ENCODE measurements around the gene WFDC5. TPM values are rescaled to one million over a fixed set of nuclear protein-coding genes. Genes with fewer than 3 reads are reported as not detected.

WFDC5 gene
- total and polyA plus RNA-seq, 2 donors: 0.52 to 6.1 TPM

- H3K9me3 ChIP-seq (ENCODE audit: control insufficient read depth in 2 of 2, insufficient read depth in 1 of 2, low read length in 1 of 2): no peaks in the 10 kb centered on the region
- WGBS: 93% methylated on average over 2 of the region's 2 CpGs
Observed at GRCh38 chr20:45118028-45118427, 3.1 kb upstream of the WFDC5 start.

GRCh38 chr20:45117581-45117980 is 2.6 kb upstream of the WFDC5 start:
- Histone ChIP-seq H3K4me3 (ENCODE audit: low read length in 2 of 2) (no peak overlapping the region), H3K27ac (ENCODE audit: low read depth in 1 of 2, low read length in 1 of 2) (no peak overlapping the region), H3K4me1 (ENCODE audit: control insufficient read depth in 2 of 2, insufficient read depth in 2 of 2, low read length in 2 of 2) (no peaks in the 10 kb centered on the region), H3K27me3 (ENCODE audit: control insufficient read depth in 2 of 2, insufficient read depth in 1 of 2, low read length in 1 of 2) (peaks cover 0 to 15% of the 10 kb centered on the region in 2 donors), H3K36me3 (ENCODE audit: control insufficient read depth in 2 of 2, insufficient read depth in 2 of 2, low read length in 1 of 2) (no peaks in the 10 kb centered on the region), H3K9me3 (ENCODE audit: control insufficient read depth in 2 of 2, insufficient read depth in 1 of 2, low read length in 1 of 2) (no peaks in the 10 kb centered on the region)
- no peak for DNase-seq (ENCODE audit: low read depth in 6 of 9, low spot score in 9 of 9)
- 88% methylated on average over 4 of the region's 4 CpGs for WGBS

More at GRCh38 chr20:45118028-45118427, 3.1 kb upstream of the WFDC5 start:
- DNase-seq (ENCODE audit: low read depth in 6 of 9, low spot score in 9 of 9): no peak
- H3K27ac ChIP-seq (ENCODE audit: low read depth in 1 of 2, low read length in 1 of 2): no peak overlapping the region
- H3K27me3 ChIP-seq (ENCODE audit: control insufficient read depth in 2 of 2, insufficient read depth in 1 of 2, low read length in 1 of 2): peaks cover 0 to 15% of the 10 kb centered on the region in 2 donors
- no peak overlapping the region for H3K4me3 ChIP-seq (ENCODE audit: low read length in 2 of 2)
- no peaks in the 10 kb centered on the region for H3K36me3 ChIP-seq (ENCODE audit: control insufficient read depth in 2 of 2, insufficient read depth in 2 of 2, low read length in 1 of 2)
- no peaks in the 10 kb centered on the region for H3K4me1 ChIP-seq (ENCODE audit: control insufficient read depth in 2 of 2, insufficient read depth in 2 of 2, low read length in 2 of 2)

- Histone ChIP-seq H3K27ac (ENCODE audit: low read depth in 1 of 2, low read length in 1 of 2) (no peak overlapping the region), H3K27me3 (ENCODE audit: control insufficient read depth in 2 of 2, insufficient read depth in 1 of 2, low read length in 1 of 2) (peaks cover 0 to 18% of the 10 kb centered on the region in 2 donors), H3K4me1 (ENCODE audit: control insufficient read depth in 2 of 2, insufficient read depth in 2 of 2, low read length in 2 of 2) (no peaks in the 10 kb centered on the region), H3K4me3 (ENCODE audit: low read length in 2 of 2) (no peak overlapping the region), H3K36me3 (ENCODE audit: control insufficient read depth in 2 of 2, insufficient read depth in 2 of 2, low read length in 1 of 2) (no peaks in the 10 kb centered on the region), H3K9me3 (ENCODE audit: control insufficient read depth in 2 of 2, insufficient read depth in 1 of 2, low read length in 1 of 2) (no peaks in the 10 kb centered on the region)
- DNase-seq (ENCODE audit: low read depth in 6 of 9, low spot score in 9 of 9): no peak
- WGBS: 92% methylated on average over 4 of the region's 4 CpGs
Observed at GRCh38 chr20:45115829-45116228, 855 bp upstream of the WFDC5 start.

DNA sequence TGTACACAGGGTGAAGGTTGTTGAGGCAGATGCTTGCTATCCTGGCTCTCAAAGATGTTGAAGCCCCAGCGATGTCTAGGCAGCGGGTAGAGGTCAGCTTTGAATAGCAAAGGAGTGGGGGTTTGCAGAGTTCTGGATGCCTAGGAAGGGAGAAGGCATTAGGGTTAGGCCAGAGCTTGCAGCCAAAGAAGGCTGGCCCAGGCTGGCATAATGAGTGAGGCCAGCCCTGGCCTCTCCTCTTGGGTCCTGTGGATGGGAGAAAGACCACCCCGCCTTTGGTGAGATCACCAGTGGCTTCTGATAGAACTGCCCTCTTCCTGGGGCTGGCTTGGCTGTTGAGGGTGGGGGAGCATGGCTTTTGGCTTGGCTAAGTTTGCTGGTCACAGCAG is 406 bp upstream of the WFDC5 start:
- no peak for DNase-seq (ENCODE audit: low read depth in 6 of 9, low spot score in 9 of 9)
- Histone ChIP-seq H3K4me1 (ENCODE audit: control insufficient read depth in 2 of 2, insufficient read depth in 2 of 2, low read length in 2 of 2) (no peaks in the 10 kb centered on the region), H3K4me3 (ENCODE audit: low read length in 2 of 2) (no peak overlapping the region), H3K9me3 (ENCODE audit: control insufficient read depth in 2 of 2, insufficient read depth in 1 of 2, low read length in 1 of 2) (no peaks in the 10 kb centered on the region), H3K36me3 (ENCODE audit: control insufficient read depth in 2 of 2, insufficient read depth in 2 of 2, low read length in 1 of 2) (no peaks in the 10 kb centered on the region), H3K27ac (ENCODE audit: low read depth in 1 of 2, low read length in 1 of 2) (no peak overlapping the region), H3K27me3 (ENCODE audit: control insufficient read depth in 2 of 2, insufficient read depth in 1 of 2, low read length in 1 of 2) (peaks cover 0 to 18% of the 10 kb centered on the region in 2 donors)
- 82% methylated on average over 3 of the region's 3 CpGs for WGBS

- WGBS: 95% methylated on average over 3 of the region's 3 CpGs
- no peak overlapping the region for H3K27ac ChIP-seq (ENCODE audit: low read depth in 1 of 2, low read length in 1 of 2)
- peaks cover 0 to 18% of the 10 kb centered on the region in 2 donors for H3K27me3 ChIP-seq (ENCODE audit: control insufficient read depth in 2 of 2, insufficient read depth in 1 of 2, low read length in 1 of 2)
Observed at GRCh38 chr20:45113865-45114264, 1.1 kb downstream of the WFDC5 start.

DNA sequence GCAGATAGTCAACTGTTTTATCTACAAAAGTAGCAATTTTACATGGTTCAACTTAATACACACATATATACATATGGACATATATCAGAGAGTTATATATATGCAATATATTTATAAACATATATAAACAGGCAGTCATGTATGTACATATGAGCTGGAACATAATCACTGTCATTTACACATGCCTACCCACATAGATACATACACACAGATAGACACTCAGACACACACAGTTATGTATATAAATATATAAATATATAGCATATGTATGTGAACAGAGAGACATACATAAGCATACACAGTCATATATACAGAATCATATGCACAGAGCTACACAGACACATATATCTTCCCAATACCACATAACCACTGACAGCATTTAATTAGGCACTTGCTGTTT is 2.2 kb downstream of the WFDC5 start:
- no peak overlapping the region for H3K27ac ChIP-seq (ENCODE audit: low read depth in 1 of 2, low read length in 1 of 2)
- no peaks in the 10 kb centered on the region for H3K4me1 ChIP-seq (ENCODE audit: control insufficient read depth in 2 of 2, insufficient read depth in 2 of 2, low read length in 2 of 2)
- H3K27me3 ChIP-seq (ENCODE audit: control insufficient read depth in 2 of 2, insufficient read depth in 1 of 2, low read length in 1 of 2): peaks cover 0 to 18% of the 10 kb centered on the region in 2 donors
- DNase-seq (ENCODE audit: low read depth in 6 of 9, low spot score in 9 of 9): no peak
- no peaks in the 10 kb centered on the region for H3K36me3 ChIP-seq (ENCODE audit: control insufficient read depth in 2 of 2, insufficient read depth in 2 of 2, low read length in 1 of 2)
- H3K4me3 ChIP-seq (ENCODE audit: low read length in 2 of 2): no peak overlapping the region
- no peaks in the 10 kb centered on the region for H3K9me3 ChIP-seq (ENCODE audit: control insufficient read depth in 2 of 2, insufficient read depth in 1 of 2, low read length in 1 of 2)

More at GRCh38 chr20:45113865-45114264, 1.1 kb downstream of the WFDC5 start:
- no peak for DNase-seq (ENCODE audit: low read depth in 6 of 9, low spot score in 9 of 9)
- H3K4me1 ChIP-seq (ENCODE audit: control insufficient read depth in 2 of 2, insufficient read depth in 2 of 2, low read length in 2 of 2): no peaks in the 10 kb centered on the region
- H3K9me3 ChIP-seq (ENCODE audit: control insufficient read depth in 2 of 2, insufficient read depth in 1 of 2, low read length in 1 of 2): no peaks in the 10 kb centered on the region
- H3K36me3 ChIP-seq (ENCODE audit: control insufficient read depth in 2 of 2, insufficient read depth in 2 of 2, low read length in 1 of 2): no peaks in the 10 kb centered on the region
- H3K4me3 ChIP-seq (ENCODE audit: low read length in 2 of 2): no peak overlapping the region

DNA sequence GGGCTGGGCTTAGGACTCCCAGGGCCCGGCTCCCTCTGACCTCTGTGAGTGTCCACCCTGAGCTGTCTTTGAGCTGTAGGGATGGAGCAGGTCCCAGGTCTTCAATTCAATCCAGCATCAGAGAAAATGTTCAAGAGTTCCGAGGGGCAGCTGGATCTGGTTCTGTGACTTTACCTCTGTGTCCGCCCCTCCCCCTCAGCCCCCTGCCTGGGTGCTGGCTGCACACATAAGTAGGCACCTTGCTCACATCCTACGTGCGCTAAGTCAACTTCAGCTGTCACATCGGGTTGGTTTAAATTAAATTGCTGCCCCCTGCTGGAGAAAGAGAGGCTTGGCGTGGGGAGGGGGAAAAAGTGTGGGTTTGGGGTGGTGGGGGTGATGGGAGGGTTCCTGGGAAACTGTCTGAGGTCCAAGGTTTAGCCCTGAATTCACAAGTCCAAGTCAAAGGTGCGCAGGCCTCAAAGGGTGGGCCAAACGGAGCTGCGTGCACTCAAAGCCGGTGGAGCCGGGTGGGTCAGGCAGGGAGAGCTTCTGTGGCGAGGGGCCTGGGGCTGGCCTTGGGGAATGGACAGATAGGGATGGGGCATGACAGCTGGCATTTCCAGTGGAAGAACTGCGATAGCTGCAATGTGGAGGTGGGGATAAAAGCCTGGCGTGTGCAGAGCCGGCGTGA is 3.0 kb downstream of the WFDC5 start:
- no peak overlapping the region for H3K27ac ChIP-seq (ENCODE audit: low read depth in 1 of 2, low read length in 1 of 2)
- no peaks in the 10 kb centered on the region for H3K4me1 ChIP-seq (ENCODE audit: control insufficient read depth in 2 of 2, insufficient read depth in 2 of 2, low read length in 2 of 2)
- WGBS: 65% methylated on average over 17 of the region's 17 CpGs
- H3K4me3 ChIP-seq (ENCODE audit: low read length in 2 of 2): no peak overlapping the region
- peaks cover 0 to 20% of the 10 kb centered on the region in 2 donors for H3K27me3 ChIP-seq (ENCODE audit: control insufficient read depth in 2 of 2, insufficient read depth in 1 of 2, low read length in 1 of 2)
- DNase-seq (ENCODE audit: low read depth in 6 of 9, low spot score in 9 of 9): no peak
- H3K36me3 ChIP-seq (ENCODE audit: control insufficient read depth in 2 of 2, insufficient read depth in 2 of 2, low read length in 1 of 2): no peaks in the 10 kb centered on the region
- no peaks in the 10 kb centered on the region for H3K9me3 ChIP-seq (ENCODE audit: control insufficient read depth in 2 of 2, insufficient read depth in 1 of 2, low read length in 1 of 2)

- 91% methylated on average over 11 of the region's 11 CpGs for WGBS
- DNase-seq (ENCODE audit: low read depth in 6 of 9, low spot score in 9 of 9): no peak
- peaks cover 0 to 20% of the 10 kb centered on the region in 2 donors for H3K27me3 ChIP-seq (ENCODE audit: control insufficient read depth in 2 of 2, insufficient read depth in 1 of 2, low read length in 1 of 2)
Observed at GRCh38 chr20:45111285-45111684, 3.7 kb downstream of the WFDC5 start.

GRCh38 chr20:45110301-45110700 is 4.7 kb downstream of the WFDC5 start:
- Histone ChIP-seq H3K27ac (ENCODE audit: low read depth in 1 of 2, low read length in 1 of 2) (no peak overlapping the region), H3K36me3 (ENCODE audit: control insufficient read depth in 2 of 2, insufficient read depth in 2 of 2, low read length in 1 of 2) (no peaks in the 10 kb centered on the region), H3K27me3 (ENCODE audit: control insufficient read depth in 2 of 2, insufficient read depth in 1 of 2, low read length in 1 of 2) (peaks cover 0 to 22% of the 10 kb centered on the region in 2 donors), H3K4me3 (ENCODE audit: low read length in 2 of 2) (no peak overlapping the region), H3K4me1 (ENCODE audit: control insufficient read depth in 2 of 2, insufficient read depth in 2 of 2, low read length in 2 of 2) (no peaks in the 10 kb centered on the region), H3K9me3 (ENCODE audit: control insufficient read depth in 2 of 2, insufficient read depth in 1 of 2, low read length in 1 of 2) (no peaks in the 10 kb centered on the region)
- WGBS: 98% methylated on average over 11 of the region's 11 CpGs
- no peak for DNase-seq (ENCODE audit: low read depth in 6 of 9, low spot score in 9 of 9)

More at GRCh38 chr20:45111285-45111684, 3.7 kb downstream of the WFDC5 start:
- no peak overlapping the region for H3K27ac ChIP-seq (ENCODE audit: low read depth in 1 of 2, low read length in 1 of 2)
- H3K9me3 ChIP-seq (ENCODE audit: control insufficient read depth in 2 of 2, insufficient read depth in 1 of 2, low read length in 1 of 2): no peaks in the 10 kb centered on the region
- no peak overlapping the region for H3K4me3 ChIP-seq (ENCODE audit: low read length in 2 of 2)
- H3K36me3 ChIP-seq (ENCODE audit: control insufficient read depth in 2 of 2, insufficient read depth in 2 of 2, low read length in 1 of 2): no peaks in the 10 kb centered on the region
- H3K4me1 ChIP-seq (ENCODE audit: control insufficient read depth in 2 of 2, insufficient read depth in 2 of 2, low read length in 2 of 2): no peaks in the 10 kb centered on the region

All from thymus (tissue), 11 donors.